HL-60 (cell line): ENCODE data around the gene ZNF496.

ENCODE experiments used
- CTCF ChIP-seq: IDR thresholded peaks from one replicate; pipeline ENCODE4 v1.5.1; 2011; ENCODE audit warnings: low read length, control low read depth, inconsistent platforms; ENCODE audit not compliant: insufficient read depth
- REST ChIP-seq: IDR thresholded peaks from 2 replicates; pipeline ENCODE4 v1.6.1; 2012; ENCODE audit warnings: low read depth; ENCODE audit not compliant: insufficient replicate concordance

GRCh38 chr1:247343801-247344200, 12.1 kb upstream of the ZNF496 start:
- TF ChIP-seq CTCF, result no peak
- no peak for TF ChIP-seq REST
